Ishikawa (cell line): ENCODE results near the gene SEPTIN10.

Source experiments
- CREB1 ChIP-seq: IDR thresholded peaks from 2 replicates; pipeline ENCODE4 v1.6.1; 2012; ENCODE audit warnings: low read depth
- EP300 ChIP-seq: IDR thresholded peaks from 2 replicates; pipeline ENCODE4 v1.6.1; 2012; ENCODE audit warnings: borderline replicate concordance
- MAX ChIP-seq: IDR thresholded peaks from 2 replicates; pipeline ENCODE4 v1.6.1; 2012
- TCF12 ChIP-seq: IDR thresholded peaks from 2 replicates; pipeline ENCODE4 v1.6.1; 2012; ENCODE audit warnings: low read depth
- ZBTB7A ChIP-seq: IDR thresholded peaks from 2 replicates; pipeline ENCODE4 v1.6.1; 2012; ENCODE audit warnings: low read depth

GRCh38 chr2:109527079-109527478, 86.7 kb downstream of the SEPTIN10 start:
- TF ChIP-seq EP300 = no peak
- TF ChIP-seq MAX = no peak
- TF ChIP-seq ZBTB7A = no peak
- TF ChIP-seq TCF12 = no peak
- TF ChIP-seq CREB1 = no peak
